Fibroblast of the aortic adventitia (primary cell): ENCODE measurements around the gene MEF2A. TPM values are rescaled to one million over a fixed set of nuclear protein-coding genes. Genes with fewer than 3 reads are reported as not detected.

Experiments
- DNase-seq: peaks from one replicate; pipeline ENCODE4 v3.0.0-alpha.2; 2010; ENCODE audit warnings: low read depth
- H3K4me3 ChIP-seq: 2 replicates; pipeline ENCODE4 v1.5.1; 2011; ENCODE audit warnings: low read depth, mild to moderate bottlenecking, control low read depth, low read length, moderate library complexity
- CTCF ChIP-seq: IDR thresholded peaks from 2 replicates; pipeline ENCODE4 v1.5.1; 2011; ENCODE audit warnings: mild to moderate bottlenecking, low read length, control low read depth, inconsistent platforms; ENCODE audit not compliant: insufficient read depth
- small RNA-seq: library from RNA; depleted of rRNA; stranded (forward); fragments of <200 nt; gene quantifications from one replicate; pipeline ENCODE3, GENCODE V24; 2012
- total RNA-seq: library from RNA; depleted of rRNA; stranded (reverse); fragments of >200 nt; gene quantifications from 2 replicates; pipeline ENCODE4 v1.2.3, GENCODE V29; 2012; ENCODE audit warnings: low replicate concordance

The MEF2A gene
- total RNA-seq, 1 donor, result 95.1 TPM

GRCh38 chr15:99762288-99762687 is 196.5 kb downstream of the MEF2A start:
- no peak overlapping the region for H3K4me3 ChIP-seq
- DNase-seq, result no peak
- no peak for TF ChIP-seq CTCF

- no peak overlapping the region for H3K4me3 ChIP-seq
- TF ChIP-seq CTCF, result no peak
- no peak for DNase-seq
These were observed 198.0 kb downstream of the MEF2A start for GRCh38 chr15:99763827-99764226.

- TF ChIP-seq CTCF, result no peak
- no peak for DNase-seq
- H3K4me3 ChIP-seq, result no peak overlapping the region
These were observed 198.7 kb downstream of the MEF2A start for GRCh38 chr15:99764522-99764921.

Small RNA genes within 50 kb of the gene (small RNA-seq; reads per million reads assigned to genes)
- not detected for gene RF00019

Other genes with a start within 250 kb of the MEF2A start
- 2.6 and 9.0 TPM in 2 replicates for gene LYSMD4, start 167.5 kb downstream of the MEF2A start, total RNA-seq